Motor neuron (in vitro differentiated cells): ENCODE measurements around the gene PXK. TPM values are rescaled to one million over a fixed set of nuclear protein-coding genes. Genes with fewer than 3 reads are reported as not detected.
"Not testable (repeated sequence)": the region's sequence is repeated elsewhere in the genome, so short reads cannot be mapped to it uniquely, and the experiment has no call there.

ENCODE experiments used
- ATAC-seq, 8 experiments: fragments of 200-7000 bp; cut with Tn5 transposase; replicated peaks in 6 of 8; 2 replicates each; pipeline ENCODE4 v1.8.0; 2021; ENCODE audit warnings: mild to moderate bottlenecking in 8 of 8, moderate library complexity in 8 of 8
- H3K27ac ChIP-seq, 2 donors: fragments of 250-450 bp; sonication (Bioruptor Pico); 2 replicates each; pipeline ENCODE4 v1.9.0; 2021; ENCODE audit warnings: antibody characterized with exemption in 2 of 2, mild to moderate bottlenecking in 2 of 2, moderate library complexity in 1 of 2
- H3K4me1 ChIP-seq, 2 donors: fragments of 250-450 bp; sonication (Bioruptor Pico); replicated peaks in 1 of 2; 2 replicates each; pipeline ENCODE4 v1.6.1; 2021; ENCODE audit warnings: antibody characterized with exemption in 2 of 2, mild to moderate bottlenecking in 2 of 2, moderate library complexity in 1 of 2
- H3K4me3 ChIP-seq, 5 donors: fragments of 250-450 bp; sonication (Bioruptor Pico); 2 replicates each; pipeline ENCODE4 v1.9.0; 2021; ENCODE audit warnings: antibody characterized with exemption in 5 of 5, mild to moderate bottlenecking in 5 of 5, moderate library complexity in 4 of 5
- WGBS, 10 experiments: fragments of 450-650 bp; shearing (Covaris generic); methylation state at CpG; one replicate each; pipeline ENCODE4 v1.0.0; 2022; 5-methylcytosine and 5-hydroxymethylcytosine counted together
- in situ Hi-C, 9 experiments: fragments of 400-800 bp; cut with MboI; loops; one replicate each; pipeline ENCODE4 v1.15.0; 2021; ENCODE audit warnings: low sequenced_read_pairs in 9 of 9, low pct_unique_long_range_greater_than_20kb in 2 of 9; ENCODE audit not compliant: unreplicated experiment in 9 of 9
- total RNA-seq, 8 experiments: library from RNA; unstranded; fragments of 300-600 nt; gene quantifications; 2 replicates each; pipeline versions ENCODE4 v1.2.3 to v1.2.4, GENCODE V29; 2022

Gene PXK
- total RNA-seq, result 10 to 100 TPM in 7 of 8 experiments, 1 to 10 TPM in 1; 8.4 to 34.6 (median 18.5) TPM

DNA sequence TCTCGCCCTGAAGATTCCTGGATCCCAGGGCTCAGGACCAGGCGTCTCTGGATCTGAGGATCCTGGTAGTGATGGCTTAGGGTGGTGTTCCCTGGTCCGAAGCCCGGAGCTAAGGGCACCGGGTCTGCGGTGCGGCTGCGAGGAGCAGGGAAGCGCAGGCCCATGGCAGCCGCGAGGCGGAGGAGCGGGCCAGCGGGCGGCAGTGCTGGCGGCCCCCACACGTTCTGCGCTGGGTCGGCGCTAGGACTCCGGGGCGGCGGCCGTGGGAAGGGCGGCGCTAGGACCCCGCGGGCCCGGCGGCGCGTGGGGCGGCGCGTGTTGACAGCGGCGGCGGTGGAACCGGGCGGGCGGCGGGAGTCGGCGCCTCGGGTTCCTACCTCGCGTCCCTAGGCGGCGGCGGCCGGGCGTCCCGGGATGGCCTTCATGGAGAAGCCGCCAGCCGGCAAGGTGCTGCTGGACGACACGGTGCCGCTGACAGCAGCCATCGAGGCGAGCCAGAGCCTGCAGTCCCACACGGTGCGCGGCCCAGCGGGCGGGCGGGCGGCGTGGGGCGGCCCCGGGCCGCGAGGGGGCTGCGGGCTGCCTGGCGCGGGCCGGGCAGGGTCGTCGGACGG lies at the start of gene PXK:
PXK (plus strand) TSS at position 318 of the 614 bp plus-strand sequence; CDS start at position 415, 97 bp downstream.
- Histone ChIP-seq H3K27ac (peak within 1 kb of the TSS; percentile 22 to 38), H3K4me3 (peak within 1 kb of the TSS; percentile 69 to 85 (median 78)), H3K4me1 (peaks cover 11 to 13% of the 10 kb centered on the region in 2 donors)
- in situ Hi-C loops, result loop anchor here in 2 of 9 experiments (25.0 kb wide), 2 partner anchors 180 to 205 kb away; partner anchors contain the start of gene ACOX2 (in 1 of the 2)
- 1 to 20% (median 5%) methylated on average over 1 to 12 of the region's 79 CpGs; no CpG with 5 or more reads in 6 of the 10 experiments for WGBS, 10 experiments
- ATAC-seq, result peak; percentile 86 to 94 (median 90)

DNA sequence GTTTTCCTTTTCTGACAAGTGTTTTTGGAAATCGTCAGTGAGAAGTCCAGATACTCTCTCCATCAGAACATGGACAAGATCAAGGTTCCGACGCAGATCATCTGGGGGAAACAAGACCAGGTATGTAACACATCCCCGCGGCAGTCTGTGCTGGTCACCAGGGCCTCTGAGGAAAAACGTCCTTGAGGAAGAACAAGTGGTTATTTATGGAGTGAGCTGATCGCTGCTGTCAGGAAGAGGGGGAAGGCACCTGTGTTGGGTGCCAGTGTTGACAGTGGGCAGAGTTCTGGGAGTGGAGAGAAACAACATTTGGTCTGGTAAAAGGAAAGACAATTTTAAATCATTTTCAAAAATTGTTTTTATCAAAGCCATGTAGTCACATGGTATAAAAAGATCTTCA lies 47.4 kb upstream of the PXK start:
- Histone ChIP-seq H3K4me3 (no peak overlapping the region), H3K27ac (no peak overlapping the region), H3K4me1 (peaks cover 0 to 4% of the 10 kb centered on the region in 2 donors)
- in situ Hi-C loops, result loop anchor here in 2 of 9 experiments (25.0 kb wide), 1 partner anchor 98 kb away; no protein-coding TSS in a partner anchor
- 69 to 100% (median 84%) methylated on average over 1 to 7 of the region's 7 CpGs; no CpG with 5 or more reads in 2 of the 10 experiments for WGBS, 10 experiments
- no peak for ATAC-seq

DNA sequence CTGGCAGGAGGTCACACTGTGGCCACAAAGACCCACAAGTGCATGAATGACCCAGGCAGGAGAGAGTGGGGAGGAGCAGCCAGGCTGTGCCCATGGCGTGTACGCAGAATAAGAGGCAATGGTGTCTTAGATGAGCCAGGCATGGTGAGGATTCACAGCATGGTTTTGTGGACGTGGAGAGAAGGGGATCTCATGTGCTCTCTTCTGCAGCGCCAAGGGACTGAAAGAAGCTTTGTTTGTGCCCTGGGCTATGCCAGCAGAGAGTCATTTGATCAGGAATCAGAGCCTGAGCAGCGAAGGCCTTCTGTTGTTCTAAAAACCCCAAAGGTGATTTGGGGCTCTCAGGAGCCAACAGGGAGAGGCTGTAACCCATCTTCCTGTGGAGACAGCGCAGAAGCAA lies 45.3 kb upstream of the PXK start:
- no peak overlapping the region for H3K4me3 ChIP-seq
- in situ Hi-C loops, result loop anchor here in 2 of 9 experiments (25.0 kb wide), 1 partner anchor 100 kb away; no protein-coding TSS in a partner anchor
- H3K27ac ChIP-seq, result no peak overlapping the region
- WGBS, 10 experiments, result 73 to 100% (median 100%) methylated on average over 1 to 6 of the region's 6 CpGs; no CpG with 5 or more reads in 5 of the 10 experiments
- ATAC-seq, result no peak
- no peaks in the 10 kb centered on the region for H3K4me1 ChIP-seq

DNA sequence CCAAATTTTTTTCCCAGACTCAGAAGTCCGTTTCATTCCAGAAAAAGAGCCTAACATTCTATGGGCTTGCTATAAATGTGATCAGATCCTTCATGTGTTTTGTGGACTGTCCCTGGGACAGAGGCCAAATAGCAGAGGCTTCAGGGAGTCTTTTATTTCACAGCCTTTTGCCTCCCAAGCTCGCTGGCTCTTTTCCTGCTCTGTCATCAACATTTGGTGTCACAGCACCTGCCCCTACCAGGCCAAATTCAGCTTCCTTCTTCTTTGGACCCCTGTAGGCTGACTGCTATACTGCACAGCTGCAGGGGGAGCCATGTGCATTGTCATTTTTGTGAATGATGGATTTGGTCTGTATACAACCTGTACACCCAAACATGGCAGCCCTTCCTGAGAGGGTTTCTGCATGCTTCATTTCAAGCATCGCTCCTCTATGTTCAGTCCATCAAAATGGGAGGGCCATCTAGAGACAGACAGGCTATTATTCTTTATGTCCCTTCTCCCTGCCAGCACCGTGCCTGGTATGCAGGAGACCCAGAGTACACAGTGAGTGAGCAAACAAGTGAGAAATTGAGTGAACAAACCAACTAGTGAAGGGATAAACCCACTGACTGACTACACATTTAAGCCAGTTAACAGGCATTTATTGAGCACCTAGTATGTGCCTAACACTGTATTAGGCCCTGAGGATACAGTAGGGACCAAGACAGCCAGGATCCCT lies 44.5 kb upstream of the PXK start:
- Histone ChIP-seq H3K4me1 (no peaks in the 10 kb centered on the region), H3K27ac (no peak overlapping the region), H3K4me3 (no peak overlapping the region)
- in situ Hi-C loops, result loop anchor here in 2 of 9 experiments (25.0 kb wide), 1 partner anchor 101 kb away; no protein-coding TSS in a partner anchor
- WGBS, 10 experiments, result 17 to 100% (median 72%) methylated on average over 1 to 4 of the region's 4 CpGs; no CpG with 5 or more reads in 2 of the 10 experiments
- no peak for ATAC-seq

DNA sequence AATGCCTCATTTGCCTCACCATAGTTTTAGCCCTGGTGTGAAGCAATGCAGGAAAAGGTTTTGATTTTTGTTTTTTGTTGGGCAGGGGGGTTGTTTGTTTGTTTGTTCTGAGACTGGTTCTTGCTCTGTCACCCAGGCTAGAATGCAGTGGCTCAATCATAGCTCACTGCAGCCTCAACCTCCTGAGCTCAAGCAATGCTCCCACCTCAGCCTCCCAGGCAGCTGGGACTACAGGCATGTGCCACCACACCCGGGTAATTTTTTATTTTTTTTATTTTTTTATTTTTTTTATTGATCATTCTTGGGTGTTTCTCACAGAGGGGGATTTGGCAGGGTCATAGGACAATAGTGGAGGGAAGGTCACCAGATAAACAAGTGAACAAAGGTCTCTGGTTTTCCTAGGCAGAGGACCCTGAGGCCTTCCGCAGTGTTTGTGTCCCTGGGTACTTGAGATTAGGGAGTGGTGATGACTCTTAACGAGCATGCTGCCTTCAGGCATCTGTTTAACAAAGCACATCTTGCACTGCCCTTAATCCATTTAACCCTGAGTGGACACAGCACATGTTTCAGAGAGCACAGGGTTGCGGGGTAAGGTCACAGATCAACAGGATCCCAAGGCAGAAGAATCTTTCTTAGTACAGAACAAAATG lies 43.6 kb upstream of the PXK start:
- ATAC-seq, result peak in 2 of 8 experiments; percentile 77 to 98
- WGBS, 10 experiments, result 89 to 100% (median 100%) methylated on average over 1 of the region's 4 CpGs; no CpG with 5 or more reads in 5 of the 10 experiments
- not testable (repeated sequence) for H3K27ac ChIP-seq, H3K4me3 ChIP-seq, H3K4me1 ChIP-seq
- in situ Hi-C loops, result loop anchor here in 2 of 9 experiments (25.0 kb wide), 1 partner anchor 102 kb away; no protein-coding TSS in a partner anchor

DNA sequence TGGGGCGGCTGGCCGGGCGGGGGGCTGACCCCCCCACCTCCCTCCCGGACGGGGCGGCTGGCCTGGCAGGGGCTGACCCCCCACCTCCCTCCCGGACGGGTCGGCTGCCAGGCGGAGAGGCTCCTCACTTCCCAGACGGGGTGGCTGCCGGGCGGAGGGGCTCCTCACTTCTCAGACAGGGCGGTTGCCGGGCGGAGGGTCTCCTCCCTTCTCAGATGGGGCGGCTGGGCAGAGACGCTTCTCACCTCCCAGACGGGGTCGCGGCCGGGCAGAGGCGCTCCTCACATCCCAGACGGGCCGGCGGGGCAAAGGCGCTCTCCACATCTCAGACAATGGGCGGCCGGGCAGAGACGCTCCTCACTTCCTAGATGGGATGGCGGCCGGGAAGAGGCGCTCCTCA lies 42.2 kb upstream of the PXK start:
- WGBS, 10 experiments, result no CpG with 5 or more reads among the region's 33 CpGs
- in situ Hi-C loops, result loop anchor here in 3 of 9 experiments (10.0 to 25.0 kb wide), 2 partner anchors 103 to 106 kb away; no protein-coding TSS in a partner anchor
- not testable (repeated sequence) for H3K4me1 ChIP-seq, H3K4me3 ChIP-seq, H3K27ac ChIP-seq, ATAC-seq

DNA sequence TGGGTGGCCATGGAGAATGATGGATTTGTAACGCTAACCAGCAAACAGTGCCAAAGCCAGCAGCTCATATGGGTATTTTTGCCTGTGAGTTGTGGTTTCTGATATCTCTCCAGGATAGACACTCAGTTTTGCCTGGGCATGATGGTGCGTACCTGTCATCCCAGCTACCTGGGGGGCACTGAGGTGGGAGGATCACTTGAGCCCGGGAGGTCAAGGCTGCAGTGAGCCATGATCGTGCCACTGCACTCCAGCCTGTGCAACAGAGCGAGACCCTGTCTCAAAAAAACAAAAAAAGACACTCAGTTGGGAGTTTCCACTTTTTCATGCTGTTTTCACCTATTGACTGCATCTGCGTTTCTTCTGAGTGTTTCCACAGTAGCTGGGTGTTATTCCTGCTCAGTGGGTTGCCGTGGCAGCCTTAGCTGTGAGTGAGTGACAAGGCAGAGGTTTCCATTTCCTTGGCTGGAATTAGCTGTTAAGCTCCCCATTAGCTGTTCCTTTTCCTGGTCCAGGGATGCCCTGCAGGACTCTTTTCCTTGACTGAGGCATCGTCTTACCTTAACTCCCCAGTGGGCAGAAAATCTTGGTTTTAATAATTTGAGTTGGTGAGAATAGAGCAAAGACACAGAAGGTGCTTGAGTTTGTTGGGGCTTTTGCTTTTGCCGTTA lies 40.9 kb upstream of the PXK start:
- no peaks in the 10 kb centered on the region for H3K4me1 ChIP-seq
- no peak overlapping the region for H3K4me3 ChIP-seq
- 47 to 94% (median 78%) methylated on average over 1 to 9 of the region's 9 CpGs for WGBS, 10 experiments
- ATAC-seq, result peak in 1 of 8 experiments; percentile 39
- in situ Hi-C loops, result loop anchor here in 3 of 9 experiments (10.0 to 25.0 kb wide), 2 partner anchors 105 to 107 kb away; no protein-coding TSS in a partner anchor
- no peak overlapping the region for H3K27ac ChIP-seq

DNA sequence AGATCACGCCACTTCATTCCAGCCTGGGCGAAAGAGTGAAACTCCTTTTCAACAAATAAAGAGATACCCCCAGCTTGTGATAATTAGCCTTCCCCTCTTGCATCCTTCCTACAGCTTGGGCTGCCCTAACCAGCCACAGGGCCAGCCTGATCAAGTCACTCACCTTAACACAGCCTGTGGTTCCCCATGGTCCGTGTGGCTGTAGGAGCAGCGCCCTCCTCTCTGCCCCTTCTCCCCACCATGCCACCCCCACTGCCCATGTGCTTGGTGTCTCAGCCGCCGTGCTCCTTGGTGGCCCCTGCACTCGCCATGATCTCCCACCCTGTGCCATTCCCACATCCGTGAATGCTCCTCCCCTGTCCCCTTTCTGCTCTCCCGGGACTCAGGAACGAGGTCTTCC lies 39.8 kb upstream of the PXK start:
- WGBS, 10 experiments, result 89 to 90% methylated on average over 2 to 6 of the region's 10 CpGs; no CpG with 5 or more reads in 8 of the 10 experiments
- no peak for ATAC-seq
- no peaks in the 10 kb centered on the region for H3K4me1 ChIP-seq
- no peak overlapping the region for H3K27ac ChIP-seq
- no peak overlapping the region for H3K4me3 ChIP-seq
- in situ Hi-C loops, result loop anchor here in 3 of 9 experiments (10.0 to 25.0 kb wide), 2 partner anchors 106 to 108 kb away; no protein-coding TSS in a partner anchor

DNA sequence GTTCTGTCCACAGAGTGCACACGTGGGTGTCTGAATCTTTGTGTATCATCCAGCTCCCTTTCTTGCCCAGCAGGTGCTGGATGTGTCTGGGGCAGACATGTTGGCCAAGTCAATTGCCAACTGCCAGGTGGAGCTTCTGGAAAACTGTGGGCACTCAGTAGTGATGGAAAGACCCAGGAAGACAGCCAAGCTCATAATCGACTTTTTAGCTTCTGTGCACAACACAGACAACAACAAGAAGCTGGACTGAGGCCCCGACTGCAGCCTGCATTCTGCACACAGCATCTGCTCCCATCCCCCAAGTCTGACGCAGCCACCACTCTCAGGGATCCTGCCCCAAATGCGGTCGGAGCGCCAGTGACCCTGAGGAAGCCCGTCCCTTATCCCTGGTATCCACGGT lies 39.2 kb upstream of the PXK start:
- no peak overlapping the region for H3K27ac ChIP-seq
- in situ Hi-C loops, result loop anchor here in 3 of 9 experiments (10.0 to 25.0 kb wide), 2 partner anchors 106 to 109 kb away; no protein-coding TSS in a partner anchor
- no peaks in the 10 kb centered on the region for H3K4me1 ChIP-seq
- ATAC-seq, result no peak
- 0 to 100% (median 88%) methylated on average over 1 to 6 of the region's 9 CpGs; no CpG with 5 or more reads in 3 of the 10 experiments for WGBS, 10 experiments
- H3K4me3 ChIP-seq, result no peak overlapping the region

DNA sequence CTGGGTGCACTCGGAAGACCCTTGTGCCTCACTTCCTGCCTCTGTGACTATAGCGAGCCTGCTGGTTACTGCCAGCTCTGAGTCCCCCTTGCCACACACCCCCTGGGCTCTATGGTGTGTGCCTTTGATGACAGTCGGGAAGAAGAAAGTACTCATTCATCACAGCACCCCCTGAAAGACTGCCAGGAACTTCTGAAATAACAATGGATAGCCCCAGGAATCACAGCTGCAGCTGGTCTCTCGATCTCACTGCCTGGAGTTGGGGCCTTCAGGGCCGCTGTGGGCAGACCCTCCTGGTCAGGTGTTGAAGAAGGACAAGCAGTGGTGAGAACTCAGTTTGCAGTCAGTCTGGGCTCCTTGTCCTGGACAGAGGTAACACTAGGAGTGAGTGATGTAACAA lies 36.4 kb upstream of the PXK start:
- no peak overlapping the region for H3K4me3 ChIP-seq
- H3K4me1 ChIP-seq, result peaks cover 0 to 2% of the 10 kb centered on the region in 2 donors
- ATAC-seq, result no peak
- WGBS, 10 experiments, result 23 to 56% (median 40%) methylated on average over 3 to 4 of the region's 5 CpGs; no CpG with 5 or more reads in 7 of the 10 experiments
- in situ Hi-C loops, result loop anchor here in 3 of 9 experiments (10.0 to 25.0 kb wide), 2 partner anchors 109 to 111 kb away; no protein-coding TSS in a partner anchor
- no peak overlapping the region for H3K27ac ChIP-seq

DNA sequence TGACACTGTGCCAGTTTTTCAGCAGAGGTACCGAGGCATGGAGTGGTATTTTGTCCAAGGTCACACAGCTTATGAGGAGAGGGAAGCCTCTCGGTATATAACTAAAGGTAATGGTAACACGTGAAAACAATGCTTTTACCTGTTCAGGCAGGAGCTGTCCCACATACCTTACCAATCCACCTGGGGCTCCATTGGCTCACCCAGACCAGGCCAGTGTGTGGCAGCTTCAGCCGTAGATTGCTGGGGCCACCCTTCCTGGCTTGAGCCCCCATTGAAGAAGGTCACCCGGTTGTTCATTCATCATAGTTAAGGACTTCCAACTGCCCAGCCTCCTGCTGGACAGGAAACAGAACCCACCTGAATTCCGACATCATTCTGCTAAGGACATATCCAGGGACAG lies 35.8 kb upstream of the PXK start:
- in situ Hi-C loops, result loop anchor here in 3 of 9 experiments (10.0 to 25.0 kb wide), 2 partner anchors 110 to 112 kb away; no protein-coding TSS in a partner anchor
- H3K4me1 ChIP-seq, result peaks cover 0 to 2% of the 10 kb centered on the region in 2 donors
- WGBS, 10 experiments, result 20 to 90% (median 81%) methylated on average over 1 to 3 of the region's 6 CpGs; no CpG with 5 or more reads in 5 of the 10 experiments
- ATAC-seq, result no peak
- H3K4me3 ChIP-seq, result no peak overlapping the region
- no peak overlapping the region for H3K27ac ChIP-seq

DNA sequence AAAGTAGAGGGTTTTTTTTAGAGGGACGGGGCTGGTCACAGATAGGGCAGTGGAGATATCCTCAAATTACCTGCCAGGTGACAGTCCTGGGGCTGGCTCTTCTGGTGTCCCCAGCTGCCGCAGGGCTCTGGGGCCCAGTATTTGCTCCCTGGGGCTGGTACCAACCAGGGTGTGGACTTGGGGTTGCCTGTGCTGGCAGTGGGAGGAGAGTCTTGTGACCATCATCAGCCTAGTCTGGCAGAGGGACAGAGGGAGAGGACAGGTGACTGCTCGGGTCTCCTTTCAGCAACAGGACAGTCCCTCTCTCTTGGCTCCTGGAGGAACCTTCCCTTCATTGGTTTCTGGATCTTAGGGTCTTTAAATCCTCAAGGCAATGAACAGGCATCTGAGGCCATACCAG lies 34.5 kb upstream of the PXK start:
- Histone ChIP-seq H3K4me3 (no peak overlapping the region), H3K27ac (no peak overlapping the region), H3K4me1 (peaks cover 0 to 2% of the 10 kb centered on the region in 2 donors)
- WGBS, 10 experiments, result 0 to 89% (median 86%) methylated on average over 1 to 3 of the region's 3 CpGs; no CpG with 5 or more reads in 7 of the 10 experiments
- no peak for ATAC-seq
- in situ Hi-C loops, result loop anchor here in 3 of 9 experiments (10.0 to 25.0 kb wide), 2 partner anchors 111 to 113 kb away; no protein-coding TSS in a partner anchor
